Liver (tissue), 9 donors: Measurements from ENCODE around the gene GFRA1. TPM values are rescaled to one million over a fixed set of nuclear protein-coding genes. Genes with fewer than 3 reads are reported as not detected.
"Not testable (repeated sequence)": the region's sequence is repeated elsewhere in the genome, so short reads cannot be mapped to it uniquely, and the experiment has no call there.

ENCODE experiments used
- DNase-seq: peaks from one replicate; pipeline ENCODE4 v3.0.0-alpha.2; 2017; ENCODE audit warnings: low spot score
- H3K27ac ChIP-seq, 2 donors: one replicate each; pipeline ENCODE4 v1.7.0; 2013; ENCODE audit warnings: inconsistent platforms in 2 of 2, low read length in 2 of 2, control low read depth in 1 of 2, low read depth in 1 of 2, mild to moderate bottlenecking in 1 of 2
- H3K27me3 ChIP-seq, 4 donors: one replicate each; pipeline versions ENCODE4 v1.6.1 to v1.7.0; 2013; ENCODE audit warnings: low read length in 3 of 4, inconsistent platforms in 1 of 4, mild to moderate bottlenecking in 1 of 4, moderate library complexity in 1 of 4; ENCODE audit not compliant: control insufficient read depth in 4 of 4, insufficient read depth in 4 of 4
- H3K36me3 ChIP-seq, 4 donors: one replicate each; pipeline versions ENCODE4 v1.6.1 to v1.7.0; 2013; ENCODE audit warnings: low read length in 3 of 4, mild to moderate bottlenecking in 3 of 4, low read depth in 1 of 4, moderate library complexity in 1 of 4; ENCODE audit not compliant: control insufficient read depth in 4 of 4, insufficient read depth in 3 of 4
- H3K4me1 ChIP-seq, 4 donors: one replicate each; pipeline versions ENCODE4 v1.6.1 to v1.7.0; 2013; ENCODE audit warnings: low read length in 3 of 4, mild to moderate bottlenecking in 3 of 4, moderate library complexity in 1 of 4; ENCODE audit not compliant: control insufficient read depth in 4 of 4, insufficient read depth in 4 of 4
- H3K4me3 ChIP-seq, 3 donors: one replicate each; pipeline versions ENCODE4 v1.6.1 to v1.7.0; 2013; ENCODE audit warnings: low read length in 3 of 3, control low read depth in 1 of 3, low read depth in 1 of 3, mild to moderate bottlenecking in 1 of 3
- H3K9ac ChIP-seq, 2 donors: one replicate each; pipeline ENCODE4 v1.7.0; 2013; ENCODE audit warnings: low read length in 2 of 2, mild to moderate bottlenecking in 2 of 2, moderate library complexity in 2 of 2, control low read depth in 1 of 2, low read depth in 1 of 2
- H3K9me3 ChIP-seq, 4 donors: one replicate each; pipeline versions ENCODE4 v1.6.1 to v1.7.0; 2013; ENCODE audit warnings: low read length in 3 of 4; ENCODE audit not compliant: control insufficient read depth in 4 of 4
- ATF3 ChIP-seq: IDR thresholded peaks from 2 replicates; pipeline ENCODE4 v1.6.1; 2016; ENCODE audit warnings: antibody characterized with exemption
- FOXA1 ChIP-seq: IDR thresholded peaks from 2 replicates; pipeline ENCODE4 v1.6.1; 2016; ENCODE audit warnings: antibody characterized with exemption
- FOXA2 ChIP-seq: IDR thresholded peaks from 2 replicates; pipeline ENCODE4 v1.6.1; 2016; ENCODE audit warnings: antibody characterized with exemption
- GABPA ChIP-seq, 2 donors: IDR thresholded peaks in 1 of 2; conservative IDR thresholded peaks in 1 of 2; 2 replicates each; pipeline ENCODE4 v1.6.1; 2016; ENCODE audit warnings: antibody characterized with exemption in 2 of 2, mild to moderate bottlenecking in 1 of 2, moderate library complexity in 1 of 2
- HNF4A ChIP-seq, 2 donors: conservative IDR thresholded peaks; 2 replicates each; pipeline ENCODE4 v1.6.1; 2016; ENCODE audit warnings: antibody characterized with exemption in 2 of 2, mild to moderate bottlenecking in 2 of 2
- JUND ChIP-seq, 2 donors: IDR thresholded peaks; 2 replicates each; pipeline ENCODE4 v1.6.1; 2016; ENCODE audit warnings: antibody characterized with exemption in 2 of 2
- NR2F2 ChIP-seq: IDR thresholded peaks from 2 replicates; pipeline ENCODE4 v1.6.1; 2016; ENCODE audit warnings: antibody characterized with exemption
- REST ChIP-seq: IDR thresholded peaks from 2 replicates; pipeline ENCODE4 v1.6.1; 2016; ENCODE audit warnings: antibody characterized with exemption, mild to moderate bottlenecking
- RXRA ChIP-seq, 2 donors: IDR thresholded peaks; 2 replicates each; pipeline ENCODE4 v1.6.1; 2017 to 2018; ENCODE audit warnings: antibody characterized with exemption in 2 of 2, mild to moderate bottlenecking in 1 of 2
- SP1 ChIP-seq: IDR thresholded peaks from 2 replicates; pipeline ENCODE4 v1.6.1; 2018; ENCODE audit warnings: antibody characterized with exemption, mild to moderate bottlenecking
- TAF1 ChIP-seq: conservative IDR thresholded peaks from 2 replicates; pipeline ENCODE4 v1.6.1; 2016; ENCODE audit warnings: antibody characterized with exemption, mild to moderate bottlenecking
- YY1 ChIP-seq: IDR thresholded peaks from 2 replicates; pipeline ENCODE4 v1.6.1; 2016; ENCODE audit warnings: antibody characterized with exemption, mild to moderate bottlenecking
- WGBS: extraction: QIAGEN DNeasy Blood & Tissue Kit; methylation state at CpG from one replicate; pipeline ENCODE4 v1.1.7; 2013; 5-methylcytosine and 5-hydroxymethylcytosine counted together
- polyA plus RNA-seq, 2 donors: library from polyadenylated mRNA; stranded (reverse) in 1 of 2; unstranded in 1 of 2; fragments of 200-250 nt in 1 of 2; fragments of >200 nt in 1 of 2; fragmentation: Nextera tagmentation in 1 of 2; extraction: Ambion mirVana in 1 of 2; gene quantifications; one replicate each; pipeline versions ENCODE4 v1.2.1 to v1.2.3, GENCODE V29; 2013 to 2015
- total RNA-seq, 2 donors: library from RNA; depleted of rRNA; stranded (reverse); fragments of >200 nt; gene quantifications; one replicate each; pipeline ENCODE4 v1.2.3, GENCODE V29; 2014
- TF ChIP-seq, protein P1 (sequence below): IDR thresholded peaks from 2 replicates; pipeline ENCODE4 v1.6.1; 2016; ENCODE audit warnings: antibody characterized with exemption
- donor health status: healthy.
- donor health status: healthy.
- donor health status: healthy.
- donor health status: healthy.
- donor health status: healthy.

Gene GFRA1
- total and polyA plus RNA-seq, 4 donors: 14.2 to 53.6 (median 17.8) TPM

- no peak for TF ChIP-seq REST
- TF ChIP-seq ATF3: peak; percentile 31
- no peak for TF ChIP-seq JUND (IDR thresholded peaks at IDR 0.05)
- peak; percentile 77 for TF ChIP-seq SP1
- TF ChIP-seq FOXA1: no peak
- TF ChIP-seq YY1: no peak
- no peak for TF ChIP-seq FOXA2
These were observed 217.6 kb downstream of the GFRA1 start (continued) for GRCh38 chr10:116055252-116055916.

DNA sequence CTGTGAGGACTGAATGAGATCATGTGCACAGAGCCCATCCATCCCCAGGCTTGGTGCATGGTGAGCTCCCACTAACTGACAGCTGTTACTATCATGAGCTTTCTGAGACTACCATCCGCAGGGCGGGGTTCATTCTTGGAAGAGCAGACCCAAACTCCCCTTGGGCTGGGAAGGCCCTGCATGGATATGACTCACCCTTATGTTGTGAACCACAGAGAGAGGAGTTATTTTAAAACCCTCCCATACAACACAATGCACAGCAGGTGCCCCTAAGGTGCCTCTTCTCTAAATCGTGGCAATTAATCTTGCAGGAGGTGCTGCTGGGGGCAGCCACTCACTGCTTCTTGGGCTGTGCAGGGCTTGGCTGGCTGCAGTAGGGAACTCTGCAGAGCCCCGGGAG lies 219.1 kb downstream of the GFRA1 start:
- H3K4me3 ChIP-seq: no peak overlapping the region
- H3K4me1 ChIP-seq: peaks cover 8 to 45% (median 31%) of the 10 kb centered on the region in 4 donors
- no peaks in the 10 kb centered on the region for H3K9me3 ChIP-seq
- no peak for TF ChIP-seq REST
- TF ChIP-seq, protein P1, sequence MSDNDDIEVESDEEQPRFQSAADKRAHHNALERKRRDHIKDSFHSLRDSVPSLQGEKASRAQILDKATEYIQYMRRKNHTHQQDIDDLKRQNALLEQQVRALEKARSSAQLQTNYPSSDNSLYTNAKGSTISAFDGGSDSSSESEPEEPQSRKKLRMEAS: no peak
- no peak for TF ChIP-seq RXRA (IDR thresholded peaks at IDR 0.05)
- TF ChIP-seq HNF4A (conservative IDR thresholded peaks at IDR 0.05): no peak
- TF ChIP-seq FOXA1: no peak
- TF ChIP-seq NR2F2: no peak
- TF ChIP-seq TAF1: no peak
- no peak for TF ChIP-seq SP1
- no peak for TF ChIP-seq FOXA2
- no peak for TF ChIP-seq GABPA (IDR thresholded peaks at IDR 0.05 in 1 of 2, conservative IDR thresholded peaks at IDR 0.05 in 1 of 2)
- H3K27me3 ChIP-seq: no peaks in the 10 kb centered on the region
- no peak overlapping the region for H3K27ac ChIP-seq
- H3K9ac ChIP-seq: no peak overlapping the region
- no peak for DNase-seq
- no peaks in the 10 kb centered on the region for H3K36me3 ChIP-seq
- 91% methylated on average over 4 of the region's 4 CpGs for WGBS

GRCh38 chr10:116053009-116053730 lies 219.8 kb downstream of the GFRA1 start:
- not testable (repeated sequence) for H3K9me3 ChIP-seq, H3K36me3 ChIP-seq, H3K27ac ChIP-seq, H3K27me3 ChIP-seq, DNase-seq, H3K4me3 ChIP-seq, H3K9ac ChIP-seq
- H3K4me1 ChIP-seq: peaks cover 7 to 45% (median 28%) of the 10 kb centered on the region in 4 donors
- 97% methylated on average over 3 of the region's 3 CpGs for WGBS

DNA sequence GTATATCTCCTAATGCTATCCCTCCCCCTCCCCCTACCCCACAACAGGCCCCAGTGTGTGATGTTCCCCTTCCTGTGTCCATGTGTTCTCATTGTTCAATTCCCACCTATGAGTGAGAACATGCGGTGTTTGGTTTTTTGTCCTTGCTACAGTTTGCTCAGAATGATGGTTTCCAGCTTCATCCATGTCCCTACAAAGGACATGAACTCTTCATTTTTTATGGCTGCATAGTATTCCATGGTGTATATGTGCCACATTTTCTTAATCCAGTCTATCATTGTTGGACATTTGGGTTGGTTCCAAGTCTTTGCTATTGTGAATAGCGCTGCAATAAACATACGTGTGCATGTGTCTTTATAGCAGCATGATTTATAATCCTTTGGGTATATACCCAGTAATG lies 220.5 kb downstream of the GFRA1 start:
- not testable (repeated sequence) for H3K27ac ChIP-seq, H3K36me3 ChIP-seq, H3K27me3 ChIP-seq, H3K9ac ChIP-seq, DNase-seq, H3K9me3 ChIP-seq, H3K4me3 ChIP-seq
- WGBS: 96% methylated on average over 1 of the region's 3 CpGs
- H3K4me1 ChIP-seq: peaks cover 7 to 39% (median 23%) of the 10 kb centered on the region in 4 donors
